ENCODE results near the gene PDGFA. TPM values are rescaled to one million over a fixed set of nuclear protein-coding genes. Genes with fewer than 3 reads are reported as not detected.

Gene PDGFA
- total RNA-seq, 1 experiment from 2014 or later, result 20.1 TPM

- POLR2A ChIA-PET, result no interaction called here
Observed at GRCh38 chr7:497346-497745, 22.3 kb downstream of the PDGFA start.

GRCh38 chr7:496528-497295 is 22.9 kb downstream of the PDGFA start:
- POLR2A ChIA-PET, result no interaction called here
- CTCF ChIA-PET, result no interaction called here
- TF ChIP-seq, protein P1, sequence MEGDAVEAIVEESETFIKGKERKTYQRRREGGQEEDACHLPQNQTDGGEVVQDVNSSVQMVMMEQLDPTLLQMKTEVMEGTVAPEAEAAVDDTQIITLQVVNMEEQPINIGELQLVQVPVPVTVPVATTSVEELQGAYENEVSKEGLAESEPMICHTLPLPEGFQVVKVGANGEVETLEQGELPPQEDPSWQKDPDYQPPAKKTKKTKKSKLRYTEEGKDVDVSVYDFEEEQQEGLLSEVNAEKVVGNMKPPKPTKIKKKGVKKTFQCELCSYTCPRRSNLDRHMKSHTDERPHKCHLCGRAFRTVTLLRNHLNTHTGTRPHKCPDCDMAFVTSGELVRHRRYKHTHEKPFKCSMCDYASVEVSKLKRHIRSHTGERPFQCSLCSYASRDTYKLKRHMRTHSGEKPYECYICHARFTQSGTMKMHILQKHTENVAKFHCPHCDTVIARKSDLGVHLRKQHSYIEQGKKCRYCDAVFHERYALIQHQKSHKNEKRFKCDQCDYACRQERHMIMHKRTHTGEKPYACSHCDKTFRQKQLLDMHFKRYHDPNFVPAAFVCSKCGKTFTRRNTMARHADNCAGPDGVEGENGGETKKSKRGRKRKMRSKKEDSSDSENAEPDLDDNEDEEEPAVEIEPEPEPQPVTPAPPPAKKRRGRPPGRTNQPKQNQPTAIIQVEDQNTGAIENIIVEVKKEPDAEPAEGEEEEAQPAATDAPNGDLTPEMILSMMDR (IDR thresholded peaks at IDR 0.05; ENCODE audit: unreplicated experiment), result no peak
- no peaks in the 10 kb centered on the region for H3K4me1 Mint-ChIP-seq (ENCODE audit: insufficient read depth, unreplicated experiment)
- H3K9me3 Mint-ChIP-seq (ENCODE audit: unreplicated experiment), result no peaks in the 10 kb centered on the region
- intact Hi-C loops (cut with micrococcal nuclease), result no loop called here
- no peaks in the 10 kb centered on the region for H3K27me3 Mint-ChIP-seq (ENCODE audit: insufficient read depth, unreplicated experiment)
- BruUV-seq (replicated peaks), result no TSS peak
- H3K36me3 Mint-ChIP-seq (ENCODE audit: insufficient read depth, unreplicated experiment), result peaks cover 40% of the 10 kb centered on the region
- DNase-seq (ENCODE audit: unreplicated experiment), result peak; percentile 40
- no peak overlapping the region for H3K4me3 Mint-ChIP-seq (ENCODE audit: unreplicated experiment)
- no peak overlapping the region for H3K27ac Mint-ChIP-seq (ENCODE audit: low read depth, unreplicated experiment)

More at GRCh38 chr7:497346-497745, 22.3 kb downstream of the PDGFA start:
- Mint-ChIP-seq H3K27ac (ENCODE audit: low read depth, unreplicated experiment) (no peak overlapping the region), H3K4me3 (ENCODE audit: unreplicated experiment) (no peak overlapping the region), H3K9me3 (ENCODE audit: unreplicated experiment) (no peaks in the 10 kb centered on the region), H3K4me1 (ENCODE audit: insufficient read depth, unreplicated experiment) (no peaks in the 10 kb centered on the region), H3K27me3 (ENCODE audit: insufficient read depth, unreplicated experiment) (no peaks in the 10 kb centered on the region), H3K36me3 (ENCODE audit: insufficient read depth, unreplicated experiment) (peaks cover 40% of the 10 kb centered on the region)
- DNase-seq (ENCODE audit: unreplicated experiment), result no peak
- CTCF ChIA-PET, result no interaction called here
- intact Hi-C loops (cut with micrococcal nuclease), result no loop called here
- TF ChIP-seq, protein P1 (IDR thresholded peaks at IDR 0.05; ENCODE audit: unreplicated experiment), result no peak
- TSS peak; percentile 42 for BruUV-seq (replicated peaks)

DNA sequence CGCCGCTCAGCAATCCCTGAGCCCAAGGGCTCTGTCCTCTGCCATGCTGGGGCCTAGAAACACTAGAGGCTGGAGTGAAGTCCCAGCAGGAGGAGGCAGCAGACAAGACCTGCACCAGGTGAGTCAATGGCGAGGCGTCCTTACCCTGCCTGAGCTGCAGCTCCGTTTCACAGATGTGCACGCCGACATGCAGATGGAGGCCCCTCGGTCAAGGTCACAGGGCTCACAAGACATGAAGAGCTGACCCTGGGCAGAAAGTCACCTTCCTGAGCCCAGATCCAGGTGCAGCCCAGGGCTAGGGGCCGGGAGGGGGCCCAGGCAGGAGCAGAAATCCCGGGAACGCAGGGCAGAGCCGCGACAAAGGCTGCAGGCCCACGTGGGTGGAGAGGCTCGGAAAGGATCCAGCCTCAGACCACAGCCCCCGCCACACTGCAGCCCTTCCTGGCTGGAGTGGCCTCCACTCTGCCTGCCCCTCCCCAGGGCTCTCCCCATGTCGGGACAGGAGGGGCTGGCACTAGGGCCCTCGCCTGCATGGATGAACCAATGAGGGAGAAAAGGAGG is 23.8 kb downstream of the PDGFA start:
- intact Hi-C loops (cut with micrococcal nuclease), result no loop called here
- no peak for DNase-seq (ENCODE audit: unreplicated experiment)
- ChIA-PET POLR2A (no interaction called here), CTCF (no interaction called here)
- no peaks in the 10 kb centered on the region for H3K9me3 Mint-ChIP-seq (ENCODE audit: unreplicated experiment)
- no peak overlapping the region for H3K27ac Mint-ChIP-seq (ENCODE audit: low read depth, unreplicated experiment)
- no peak overlapping the region for H3K4me3 Mint-ChIP-seq (ENCODE audit: unreplicated experiment)
- BruUV-seq (replicated peaks), result no TSS peak
- TF ChIP-seq, protein P1 (IDR thresholded peaks at IDR 0.05; ENCODE audit: unreplicated experiment), result no peak
- H3K27me3 Mint-ChIP-seq (ENCODE audit: insufficient read depth, unreplicated experiment), result no peaks in the 10 kb centered on the region
- H3K36me3 Mint-ChIP-seq (ENCODE audit: insufficient read depth, unreplicated experiment), result peaks cover 35% of the 10 kb centered on the region
- no peaks in the 10 kb centered on the region for H3K4me1 Mint-ChIP-seq (ENCODE audit: insufficient read depth, unreplicated experiment)

GRCh38 chr7:495326-495725 is 24.3 kb downstream of the PDGFA start:
- no peaks in the 10 kb centered on the region for H3K27me3 Mint-ChIP-seq (ENCODE audit: insufficient read depth, unreplicated experiment)

More at GRCh38 chr7:495326-495725, 24.3 kb downstream of the PDGFA start:
- Mint-ChIP-seq H3K9me3 (ENCODE audit: unreplicated experiment) (no peaks in the 10 kb centered on the region), H3K4me3 (ENCODE audit: unreplicated experiment) (no peak overlapping the region), H3K36me3 (ENCODE audit: insufficient read depth, unreplicated experiment) (peaks cover 30% of the 10 kb centered on the region), H3K27ac (ENCODE audit: low read depth, unreplicated experiment) (no peak overlapping the region), H3K4me1 (ENCODE audit: insufficient read depth, unreplicated experiment) (no peaks in the 10 kb centered on the region)
- no peak for DNase-seq (ENCODE audit: unreplicated experiment)
- intact Hi-C loops (cut with micrococcal nuclease), result no loop called here
- no TSS peak for BruUV-seq (replicated peaks)
- TF ChIP-seq, protein P1 (IDR thresholded peaks at IDR 0.05; ENCODE audit: unreplicated experiment), result no peak
- CTCF ChIA-PET, result no interaction called here
- POLR2A ChIA-PET, result no interaction called here
